ENCODE data around the gene GPC5. TPM values are rescaled to one million over a fixed set of nuclear protein-coding genes. Genes with fewer than 3 reads are reported as not detected.

Gene GPC5
- total RNA-seq, 1 donor from 2014 or later: 0.99 TPM

DNA sequence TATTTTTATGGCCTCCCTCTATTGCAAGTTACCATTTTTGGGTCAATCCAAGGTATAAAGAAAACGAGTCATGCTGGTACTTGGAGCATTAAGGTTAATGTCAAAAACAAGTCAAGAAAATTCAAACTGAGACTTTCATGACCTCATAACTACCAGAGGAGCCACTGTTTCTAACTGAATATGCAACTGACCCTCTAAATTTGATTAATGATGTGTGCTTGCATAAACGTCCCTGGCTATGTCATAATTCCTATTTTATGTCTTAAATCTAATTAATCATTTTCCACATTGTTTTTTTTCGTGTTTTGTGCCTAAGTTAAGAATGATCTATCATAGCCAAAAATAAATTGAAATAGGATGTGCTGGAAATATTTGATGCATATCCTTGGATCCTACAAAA, 1431.5 kb downstream of the GPC5 start:
- Mint-ChIP-seq H3K9me3 (ENCODE audit: low read depth) (no peaks in the 10 kb centered on the region), H3K27me3 (ENCODE audit: low read depth) (peaks cover 13% of the 10 kb centered on the region), H3K4me3 (ENCODE audit: unreplicated experiment) (no peak overlapping the region), H3K36me3 (ENCODE audit: low read depth) (no peaks in the 10 kb centered on the region), H3K4me1 (ENCODE audit: low read depth) (no peaks in the 10 kb centered on the region), H3K27ac (ENCODE audit: unreplicated experiment) (no peak overlapping the region)
- DNase-seq (ENCODE audit: low spot score): no peak
- TF ChIP-seq CTCF (IDR thresholded peaks at IDR 0.05): no peak

DNA sequence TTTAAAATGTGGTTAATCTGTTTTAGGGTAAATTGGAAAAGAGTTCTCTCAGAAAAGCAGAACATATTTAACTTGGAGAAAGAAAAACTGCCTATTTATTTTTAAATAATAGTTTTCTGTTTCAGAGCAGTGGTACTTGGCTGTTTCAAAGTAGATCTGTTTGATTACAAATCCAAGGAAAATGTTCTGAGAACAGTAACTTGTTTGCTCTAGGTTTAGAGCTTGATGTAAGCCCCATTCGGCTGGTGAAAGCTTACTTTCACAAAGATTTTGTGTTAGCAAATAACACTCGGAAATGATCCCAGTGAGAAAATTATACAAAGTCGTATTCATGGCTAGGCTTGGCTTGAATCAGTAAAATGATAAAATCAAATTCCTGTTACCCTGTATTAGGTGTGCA, 1432.4 kb downstream of the GPC5 start:
- no peaks in the 10 kb centered on the region for H3K36me3 Mint-ChIP-seq (ENCODE audit: low read depth)
- peaks cover 12% of the 10 kb centered on the region for H3K27me3 Mint-ChIP-seq (ENCODE audit: low read depth)
- no peaks in the 10 kb centered on the region for H3K4me1 Mint-ChIP-seq (ENCODE audit: low read depth)
- H3K4me3 Mint-ChIP-seq (ENCODE audit: unreplicated experiment): no peak overlapping the region
- no peak for DNase-seq (ENCODE audit: low spot score)
- no peak for TF ChIP-seq CTCF (IDR thresholded peaks at IDR 0.05)
- no peak overlapping the region for H3K27ac Mint-ChIP-seq (ENCODE audit: unreplicated experiment)
- no peaks in the 10 kb centered on the region for H3K9me3 Mint-ChIP-seq (ENCODE audit: low read depth)

- TF ChIP-seq CTCF (IDR thresholded peaks at IDR 0.05): no peak
- H3K36me3 Mint-ChIP-seq (ENCODE audit: low read depth): no peaks in the 10 kb centered on the region
- H3K4me1 Mint-ChIP-seq (ENCODE audit: low read depth): no peaks in the 10 kb centered on the region
- no peaks in the 10 kb centered on the region for H3K9me3 Mint-ChIP-seq (ENCODE audit: low read depth)
- H3K27me3 Mint-ChIP-seq (ENCODE audit: low read depth): peaks cover 8% of the 10 kb centered on the region
- no peak overlapping the region for H3K27ac Mint-ChIP-seq (ENCODE audit: unreplicated experiment)
- DNase-seq (ENCODE audit: low spot score): no peak
- H3K4me3 Mint-ChIP-seq (ENCODE audit: unreplicated experiment): no peak overlapping the region
Measured at GRCh38 chr13:92833071-92833470, 1434.7 kb downstream of the GPC5 start.

DNA sequence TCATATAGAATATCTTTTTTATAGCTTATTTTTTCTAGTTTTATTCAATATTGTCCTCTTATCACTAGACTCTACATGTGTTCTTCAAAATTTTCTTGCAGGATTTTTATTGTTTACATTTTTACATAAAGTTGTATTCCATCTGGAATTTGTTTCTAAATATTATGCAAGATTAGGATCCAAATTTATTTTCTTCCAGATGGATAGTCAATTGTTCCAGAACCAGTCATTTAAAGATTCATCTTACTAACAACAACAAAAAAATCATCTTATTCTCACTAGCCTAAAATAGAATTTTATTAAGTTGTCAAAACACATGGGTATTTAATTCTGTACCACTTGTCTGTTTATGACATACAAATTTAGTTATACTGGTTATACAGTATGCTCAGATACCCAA, 1437.8 kb downstream of the GPC5 start:
- peaks cover 4% of the 10 kb centered on the region for H3K27me3 Mint-ChIP-seq (ENCODE audit: low read depth)
- H3K4me1 Mint-ChIP-seq (ENCODE audit: low read depth): peaks cover 14% of the 10 kb centered on the region
- peaks cover 2% of the 10 kb centered on the region for H3K36me3 Mint-ChIP-seq (ENCODE audit: low read depth)
- H3K4me3 Mint-ChIP-seq (ENCODE audit: unreplicated experiment): no peak overlapping the region
- no peak overlapping the region for H3K27ac Mint-ChIP-seq (ENCODE audit: unreplicated experiment)
- DNase-seq (ENCODE audit: low spot score): no peak
- H3K9me3 Mint-ChIP-seq (ENCODE audit: low read depth): peaks cover 16% of the 10 kb centered on the region
- no peak for TF ChIP-seq CTCF (IDR thresholded peaks at IDR 0.05)

DNA sequence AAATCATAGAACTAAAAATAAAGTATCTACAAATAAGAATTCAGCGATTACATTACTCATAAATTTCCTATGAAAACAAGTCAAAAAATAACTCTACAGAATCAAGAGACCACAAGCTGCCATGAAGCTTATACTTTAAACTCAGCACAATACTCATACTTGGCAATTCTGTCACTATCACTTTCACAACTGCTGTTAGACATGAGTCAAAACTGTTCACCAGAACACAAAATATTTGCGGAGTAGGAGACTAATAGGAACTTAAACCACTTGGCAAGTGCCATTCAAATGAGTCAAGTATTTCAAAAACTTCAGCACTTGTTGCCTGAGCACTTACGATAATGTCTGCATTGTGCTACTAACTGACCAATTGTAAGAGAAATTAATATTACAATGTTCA, 1440.4 kb downstream of the GPC5 start:
- H3K4me3 Mint-ChIP-seq (ENCODE audit: unreplicated experiment): no peak overlapping the region
- H3K27ac Mint-ChIP-seq (ENCODE audit: unreplicated experiment): peak overlapping the region; percentile 71
- DNase-seq (ENCODE audit: low spot score): no peak

More for the DNA sequence above, 1440.4 kb downstream of the GPC5 start:
- TF ChIP-seq CTCF (IDR thresholded peaks at IDR 0.05): no peak
- Mint-ChIP-seq H3K36me3 (ENCODE audit: low read depth) (peaks cover 2% of the 10 kb centered on the region), H3K9me3 (ENCODE audit: low read depth) (peaks cover 20% of the 10 kb centered on the region), H3K27me3 (ENCODE audit: low read depth) (no peaks in the 10 kb centered on the region), H3K4me1 (ENCODE audit: low read depth) (peaks cover 36% of the 10 kb centered on the region)

Data from chondrocyte (in vitro differentiated cells).